SKM-1 treated with dmso at 0.1 percent for 144 hours (cell line): ENCODE results near the gene CD37.
"Not testable (repeated sequence)": the region's sequence is repeated elsewhere in the genome, so short reads cannot be mapped to it uniquely, and the experiment has no call there.

Experiments
- DNase-seq: peaks from one replicate; lab custom pipeline; 2025; ENCODE audit not compliant: unreplicated experiment; lab: John Stamatoyannopoulos, UW

Gene CD37, protein sequence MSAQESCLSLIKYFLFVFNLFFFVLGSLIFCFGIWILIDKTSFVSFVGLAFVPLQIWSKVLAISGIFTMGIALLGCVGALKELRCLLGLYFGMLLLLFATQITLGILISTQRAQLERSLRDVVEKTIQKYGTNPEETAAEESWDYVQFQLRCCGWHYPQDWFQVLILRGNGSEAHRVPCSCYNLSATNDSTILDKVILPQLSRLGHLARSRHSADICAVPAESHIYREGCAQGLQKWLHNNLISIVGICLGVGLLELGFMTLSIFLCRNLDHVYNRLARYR

DNA sequence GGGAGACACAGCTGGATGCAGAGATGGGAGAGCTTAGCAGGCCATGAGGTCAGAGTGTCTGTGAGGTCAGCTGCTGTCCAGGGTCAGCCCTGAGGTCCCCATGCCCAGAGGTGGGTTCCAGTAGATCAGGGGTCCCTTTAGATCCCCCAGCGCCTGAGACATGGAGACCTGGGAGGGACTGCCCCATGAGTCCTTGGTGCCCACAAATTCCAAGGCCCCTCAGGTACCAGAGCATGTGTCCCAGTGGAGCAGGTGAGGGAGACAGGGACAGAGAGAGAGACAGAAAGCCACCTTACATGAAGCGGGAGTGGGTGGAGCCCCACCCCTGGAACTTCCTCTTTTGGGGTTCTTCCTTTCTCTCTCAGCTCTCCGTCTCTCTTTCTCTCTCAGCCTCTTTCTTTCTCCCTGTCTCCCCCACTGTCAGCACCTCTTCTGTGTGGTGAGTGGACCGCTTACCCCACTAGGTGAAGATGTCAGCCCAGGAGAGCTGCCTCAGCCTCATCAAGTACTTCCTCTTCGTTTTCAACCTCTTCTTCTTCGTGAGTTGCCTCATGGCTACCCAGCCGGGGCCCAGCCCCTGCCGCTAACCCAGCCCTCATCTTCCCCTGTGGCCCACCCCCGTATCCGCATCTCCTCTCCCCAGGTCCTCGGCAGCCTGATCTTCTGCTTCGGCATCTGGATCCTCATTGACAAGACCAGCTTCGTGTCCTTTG, at the start of gene CD37:
Gene CD37, plus strand, starts transcription at position 336 of the 713 bp plus-strand sequence. Its CDS starts 135 bp downstream, at position 471.
- DNase-seq, result peak; percentile 38

DNA sequence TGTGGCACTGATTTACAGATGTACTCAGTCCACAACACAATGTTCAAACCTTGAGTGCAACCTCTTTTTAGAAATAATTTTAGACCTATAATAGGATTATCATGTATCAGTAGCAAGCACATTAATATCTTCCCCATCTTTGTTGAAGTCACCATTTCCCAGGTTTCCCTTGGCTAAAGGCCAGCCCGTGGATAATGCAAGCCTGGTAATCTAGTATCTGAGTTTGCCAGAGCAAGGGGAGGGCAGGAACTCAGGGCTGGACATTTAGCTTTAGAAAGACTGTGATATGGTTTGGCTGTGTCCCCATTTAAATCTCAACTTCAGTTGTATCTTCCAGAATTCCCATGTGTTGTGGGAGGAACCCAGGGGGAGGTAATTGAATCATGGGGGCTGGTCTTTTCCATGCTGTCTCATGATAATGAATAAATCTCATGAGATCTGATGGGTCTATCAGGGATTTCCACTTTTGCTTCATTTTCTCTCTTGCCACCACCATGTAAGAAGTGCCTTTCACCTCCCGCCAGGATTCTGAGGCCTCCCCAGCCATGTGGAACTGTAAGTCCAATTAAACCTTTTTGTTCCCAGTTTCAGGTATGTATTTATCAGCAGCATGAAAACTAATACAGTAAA, 48.0 kb upstream of the CD37 start:
- no peak for DNase-seq

DNA sequence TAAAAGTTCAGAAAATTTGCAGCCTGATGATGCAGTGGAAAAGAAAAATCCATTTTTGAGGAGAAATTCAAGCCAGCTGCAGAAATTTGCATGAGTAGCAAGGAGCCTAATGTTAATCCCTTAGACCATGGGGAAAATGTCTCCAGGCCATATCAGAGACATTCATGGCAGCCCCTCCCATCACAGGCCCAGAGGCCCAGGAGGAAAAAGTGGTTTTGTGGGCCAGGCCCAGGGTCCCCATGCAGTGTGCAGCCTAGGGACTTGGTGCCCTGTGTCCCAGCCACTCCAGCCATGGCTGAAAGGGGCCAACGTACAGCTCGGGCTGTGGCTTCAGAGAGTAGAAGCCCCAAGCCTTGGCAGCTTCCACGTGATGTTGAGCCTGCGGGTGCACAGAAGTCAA, 47.0 kb upstream of the CD37 start:
- not testable (repeated sequence) for DNase-seq

DNA sequence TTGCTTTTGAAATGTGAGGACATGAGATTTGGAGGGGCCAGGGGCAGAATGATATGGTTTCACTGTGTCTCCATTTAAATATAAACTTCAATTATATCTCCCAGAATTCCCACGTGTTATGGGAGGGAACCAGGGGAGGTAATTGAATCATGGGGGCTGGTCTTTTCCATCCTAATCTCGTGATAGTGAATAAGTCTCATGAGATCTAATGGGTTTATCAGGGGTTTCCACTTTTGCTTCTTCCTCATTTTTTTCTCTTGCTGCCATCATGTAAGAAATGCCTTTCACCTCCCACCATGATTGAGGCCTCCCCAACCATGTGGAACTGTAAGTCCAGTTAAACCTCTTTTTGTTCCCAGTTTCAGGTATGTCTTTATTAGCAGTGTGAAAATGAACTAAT, 45.9 kb upstream of the CD37 start:
- DNase-seq, result not testable (repeated sequence)

DNA sequence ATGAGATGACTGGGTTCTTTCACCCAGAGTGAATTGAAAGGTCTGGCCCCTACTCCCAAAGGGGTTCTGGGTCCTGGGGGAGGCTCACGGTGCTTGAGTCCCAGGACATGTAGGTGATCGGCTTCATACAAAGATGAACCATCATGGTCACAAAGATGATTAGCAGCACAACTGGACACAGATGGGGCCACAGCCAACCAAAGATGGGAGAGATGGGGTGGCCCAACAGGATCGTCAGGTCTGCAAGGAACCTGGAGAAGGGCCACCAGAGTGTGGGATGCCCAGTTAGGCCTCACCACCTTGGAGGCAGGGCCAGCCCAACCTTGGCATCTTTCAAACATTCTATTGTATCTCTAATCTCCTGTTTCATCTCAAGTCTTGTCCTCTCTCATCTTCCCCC, 44.7 kb upstream of the CD37 start:
- no peak for DNase-seq

DNA sequence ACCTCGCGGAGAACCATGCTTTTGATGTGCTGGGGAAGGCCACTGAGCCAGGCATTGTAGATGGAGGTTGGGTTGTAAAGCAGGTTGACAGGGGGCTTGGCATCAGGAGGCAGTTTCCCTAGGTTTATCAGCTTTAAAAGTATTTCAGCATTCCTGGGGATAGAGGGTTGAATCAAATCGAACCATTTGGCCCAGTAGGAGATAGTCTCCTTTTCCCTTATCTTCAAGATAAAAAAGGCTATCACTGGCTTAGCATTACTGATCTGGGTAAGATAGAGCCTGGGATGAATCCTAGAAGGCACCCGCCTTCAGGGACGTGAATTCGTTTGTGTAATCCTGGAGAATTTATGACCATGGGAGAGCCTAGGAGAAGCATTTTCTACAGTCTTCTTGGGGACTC, 40.8 kb upstream of the CD37 start:
- DNase-seq, result no peak

DNA sequence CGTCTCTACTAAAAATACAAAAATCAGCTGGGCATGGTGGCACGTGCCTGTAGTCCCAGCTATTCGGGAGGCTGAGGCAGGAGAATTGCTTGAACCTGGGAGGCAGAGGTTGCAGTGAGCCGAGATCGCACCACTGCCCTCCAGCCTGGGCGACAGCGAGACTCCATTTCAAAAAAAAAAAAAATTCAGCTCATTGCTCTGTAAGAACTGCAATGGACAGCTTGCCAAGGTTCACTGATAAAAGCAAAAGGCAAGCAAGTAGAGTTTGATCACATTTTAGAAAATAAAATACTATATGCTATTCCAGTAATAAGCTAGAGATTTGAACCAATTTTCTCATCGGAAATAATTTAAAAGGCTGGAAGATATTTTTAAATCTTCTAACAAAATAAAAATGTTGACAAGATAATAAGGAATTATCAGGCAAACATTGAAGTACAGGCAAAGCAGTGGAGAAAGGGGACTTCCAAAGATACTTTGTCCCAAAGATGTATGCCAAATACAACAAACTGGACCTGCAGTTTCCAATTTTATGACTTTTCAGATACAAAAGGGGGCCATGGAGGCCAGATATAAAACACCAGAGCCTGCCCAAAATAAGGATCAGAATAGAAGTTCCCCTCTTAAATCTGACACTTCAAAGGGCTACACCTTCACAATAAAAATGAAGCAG, 39.9 kb upstream of the CD37 start:
- no peak for DNase-seq

DNA sequence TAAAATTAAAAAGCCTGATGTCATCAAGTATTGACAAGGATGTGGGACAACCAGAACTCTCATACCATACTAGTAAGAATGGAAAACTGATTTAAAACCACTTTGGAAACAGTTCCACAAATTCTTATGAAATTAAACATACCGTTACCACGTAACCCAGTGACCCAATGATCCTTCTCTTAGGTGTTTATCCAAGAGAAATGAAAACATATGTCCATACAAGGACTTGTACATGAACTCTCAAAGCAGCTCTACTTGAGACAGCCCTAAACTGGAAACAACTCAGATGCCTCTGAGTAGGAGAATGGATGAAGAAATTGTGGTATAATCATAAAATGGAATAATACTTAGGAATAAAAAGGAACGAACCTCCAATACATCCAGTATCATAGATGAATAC, 37.8 kb upstream of the CD37 start:
- DNase-seq, result no peak

DNA sequence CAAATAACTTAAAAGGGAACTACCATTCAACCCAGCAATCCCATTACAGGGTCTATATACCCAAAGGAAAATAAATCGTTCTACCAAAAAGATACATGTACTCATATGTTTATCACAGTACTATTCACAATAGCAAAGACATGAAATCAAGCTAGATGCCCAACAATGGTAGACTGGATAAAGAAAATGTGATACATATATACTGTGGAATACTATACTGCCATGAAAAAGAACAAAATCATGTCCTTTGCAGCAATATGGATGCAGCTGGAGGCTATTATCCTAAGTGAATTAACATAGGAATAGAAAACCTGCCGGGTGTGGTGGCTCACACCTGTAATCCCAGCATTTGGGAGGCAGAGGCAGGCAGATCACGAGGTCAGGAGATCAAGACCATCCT, 36.6 kb upstream of the CD37 start:
- not testable (repeated sequence) for DNase-seq

DNA sequence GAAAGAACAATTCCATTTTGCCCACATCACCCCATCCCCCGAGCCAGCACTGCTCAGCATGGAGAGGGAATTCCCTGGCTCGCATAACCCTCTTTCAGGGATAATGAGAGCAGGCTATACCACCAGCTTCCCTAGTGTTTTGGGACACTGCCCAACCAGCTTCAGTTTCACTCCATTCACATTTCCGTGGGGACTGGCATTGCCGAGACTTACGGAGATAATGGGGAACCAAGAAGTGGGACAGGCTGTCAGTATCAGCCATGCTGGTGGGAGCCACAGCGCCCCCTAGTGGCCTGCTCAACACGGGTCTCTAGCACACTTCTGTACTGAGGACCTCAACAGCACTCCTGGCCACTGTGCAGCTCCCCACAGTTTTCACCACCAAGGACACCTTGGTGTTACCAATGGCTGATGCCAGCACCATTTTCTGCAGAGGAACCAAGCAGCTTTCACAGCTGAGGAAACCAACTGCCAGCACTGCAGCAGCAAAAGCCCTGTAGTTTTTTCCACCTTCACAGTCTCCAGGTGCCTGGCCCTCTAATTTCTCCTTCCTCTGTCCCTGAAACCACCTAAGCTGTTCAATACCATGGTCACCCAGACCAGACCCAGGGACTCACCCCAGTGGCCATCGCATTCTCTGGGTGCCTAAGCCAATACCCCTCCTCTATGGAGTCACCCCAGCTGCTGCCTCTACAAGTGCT, 33.9 kb upstream of the CD37 start:
- DNase-seq, result peak; percentile 48

DNA sequence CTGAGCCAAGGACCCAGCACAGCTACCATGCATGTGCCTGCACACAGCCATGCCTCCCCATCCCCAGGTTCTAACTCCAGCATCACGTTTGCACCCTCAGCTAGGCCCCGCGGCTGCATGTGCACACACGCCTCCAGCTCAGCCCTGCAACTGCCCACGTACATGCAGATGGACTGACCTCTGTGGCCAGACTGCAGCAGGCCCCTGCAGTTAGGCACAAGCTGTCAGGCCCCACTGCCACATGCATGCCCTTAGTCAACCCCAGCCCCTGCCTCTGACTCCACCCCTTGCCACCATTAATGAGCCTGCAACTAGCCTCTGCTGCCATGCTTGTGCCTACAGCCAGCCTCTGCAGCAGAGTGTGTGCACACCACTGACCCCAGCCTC, 33.3 kb upstream of the CD37 start:
- DNase-seq, result no peak

DNA sequence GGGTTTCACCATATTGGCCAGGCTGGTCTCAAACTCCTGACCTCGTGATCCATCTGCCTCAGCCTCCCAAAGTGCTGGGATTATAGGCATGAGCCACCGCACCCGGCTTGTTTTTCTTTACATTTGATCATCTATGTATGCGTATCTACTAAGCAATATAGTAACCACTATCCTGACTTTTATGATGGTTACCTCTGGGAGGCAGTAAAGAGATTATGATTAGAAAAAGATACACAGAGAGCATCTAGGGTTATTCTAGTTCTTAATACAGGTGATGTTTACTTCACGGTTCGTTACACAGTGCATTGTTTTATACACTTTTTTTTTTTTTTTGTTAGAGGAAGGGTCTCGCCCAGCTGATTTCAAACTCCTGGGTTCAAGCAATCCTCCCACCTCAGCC, 28.5 kb upstream of the CD37 start:
- DNase-seq, result not testable (repeated sequence)

DNA sequence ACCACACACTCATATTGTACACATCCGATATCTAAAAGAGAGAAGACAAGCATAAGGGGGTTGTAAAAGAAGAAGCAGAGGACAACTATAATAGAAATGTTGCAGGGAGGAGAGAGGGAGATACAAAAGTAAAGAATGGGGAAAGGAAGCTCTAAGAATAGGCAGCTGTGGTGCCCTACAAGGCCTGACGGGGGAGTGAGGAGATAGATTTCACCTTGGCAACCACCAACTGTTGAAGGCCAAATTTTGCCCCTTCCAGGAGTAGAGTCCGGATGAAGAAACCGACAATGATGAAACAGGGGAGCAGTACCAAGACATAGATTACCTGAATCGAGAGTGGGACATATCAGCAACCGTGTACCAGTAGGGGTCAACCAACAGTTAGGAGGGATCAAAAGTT, 26.1 kb upstream of the CD37 start:
- no peak for DNase-seq

DNA sequence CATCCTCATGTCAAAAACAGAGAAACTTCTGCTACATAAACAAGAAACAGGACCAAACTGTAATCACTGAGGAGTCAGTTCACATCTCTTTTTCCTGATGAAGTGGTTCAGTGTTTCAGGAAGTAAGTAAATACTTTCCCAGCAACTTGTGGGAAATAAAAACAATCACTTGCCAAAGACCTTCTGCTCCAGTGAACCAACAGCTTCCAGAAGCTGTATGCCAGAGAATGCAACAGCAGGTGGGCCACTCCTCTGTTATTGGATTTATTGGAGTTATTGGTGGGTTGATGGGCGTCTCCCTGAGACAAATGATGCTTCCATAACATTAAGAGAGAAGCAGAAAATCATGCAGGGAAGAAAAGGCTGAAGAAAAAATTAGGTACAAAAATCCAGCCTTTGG, 20.1 kb upstream of the CD37 start:
- no peak for DNase-seq

DNA sequence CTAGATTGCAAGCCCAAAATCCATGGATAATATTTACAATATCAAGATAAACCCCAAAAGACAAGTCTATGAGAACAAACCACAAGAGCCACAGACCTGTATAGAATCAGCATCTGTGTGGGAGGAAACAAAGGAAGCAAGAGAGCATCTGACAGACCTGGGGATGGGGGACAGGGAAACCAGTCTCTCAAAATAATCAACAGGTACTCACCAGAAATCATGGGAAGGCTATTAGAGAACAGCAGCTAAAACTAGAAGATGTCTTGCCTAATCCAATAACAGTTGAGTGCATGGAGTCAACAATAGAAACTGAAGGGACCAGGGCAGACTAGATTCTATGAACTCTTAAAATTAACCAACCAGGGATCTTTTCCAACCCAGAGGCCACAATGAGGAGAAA, 18.9 kb upstream of the CD37 start:
- no peak for DNase-seq

DNA sequence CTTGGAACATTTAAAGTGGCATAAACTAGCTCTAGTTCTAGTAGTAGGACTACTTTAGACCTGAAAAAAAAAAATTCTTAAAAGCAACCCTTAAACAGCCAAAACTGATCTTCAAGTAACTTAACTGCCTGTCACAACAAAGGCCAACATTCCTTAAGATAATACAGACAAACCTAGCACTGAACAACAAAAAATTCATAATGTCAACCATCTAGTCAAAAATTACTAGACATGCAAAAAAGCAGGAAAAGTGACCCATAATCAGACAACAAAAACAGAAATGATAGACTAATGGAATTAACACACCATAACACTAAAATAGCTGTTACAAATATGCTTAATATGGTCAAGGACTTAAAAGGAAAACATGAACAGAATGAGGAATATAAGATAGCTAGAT, 16.9 kb upstream of the CD37 start:
- DNase-seq, result no peak

DNA sequence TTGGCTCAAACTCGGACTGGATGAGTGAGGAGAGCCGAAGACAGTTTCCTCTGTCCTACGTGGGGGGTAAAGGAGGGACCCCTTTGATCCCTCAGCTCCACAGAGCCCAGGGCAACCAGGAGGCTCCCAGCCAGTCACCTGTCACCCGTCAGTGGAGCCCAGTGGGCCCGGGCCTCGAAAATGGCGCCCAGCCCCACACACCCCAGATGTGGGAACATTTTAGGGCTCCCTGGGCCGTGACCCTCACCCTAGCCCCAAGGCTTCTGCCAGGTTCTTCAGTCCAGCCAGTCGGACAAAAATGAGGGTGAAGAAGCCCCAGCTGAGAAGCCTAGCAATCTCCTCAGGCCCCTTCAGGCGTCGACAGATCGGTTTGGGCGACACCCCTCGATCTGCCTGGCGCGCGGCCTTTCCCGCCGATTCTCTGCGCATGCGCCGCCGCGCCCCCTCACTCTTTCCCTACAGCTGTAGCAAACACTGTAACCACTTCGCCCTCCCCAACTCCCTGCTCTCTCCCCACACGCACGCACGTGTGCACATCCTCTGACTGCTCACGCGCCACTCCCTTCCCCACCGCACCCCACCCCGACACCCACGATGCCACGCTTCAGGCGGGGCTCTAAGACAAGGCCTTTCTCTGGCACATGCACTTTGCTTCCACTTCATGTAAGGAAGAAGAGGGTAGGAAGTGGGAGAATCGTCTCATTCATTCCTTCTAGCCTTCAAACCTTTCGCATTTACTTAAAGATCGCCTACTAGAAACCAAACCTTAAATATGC, 10.2 kb upstream of the CD37 start, which contains the start of gene SLC6A16:
Gene SLC6A16, minus strand, starts transcription at position 391 of the 776 bp plus-strand sequence. CDS start 13,844 bp downstream, outside the sequence.
- no peak for DNase-seq

DNA sequence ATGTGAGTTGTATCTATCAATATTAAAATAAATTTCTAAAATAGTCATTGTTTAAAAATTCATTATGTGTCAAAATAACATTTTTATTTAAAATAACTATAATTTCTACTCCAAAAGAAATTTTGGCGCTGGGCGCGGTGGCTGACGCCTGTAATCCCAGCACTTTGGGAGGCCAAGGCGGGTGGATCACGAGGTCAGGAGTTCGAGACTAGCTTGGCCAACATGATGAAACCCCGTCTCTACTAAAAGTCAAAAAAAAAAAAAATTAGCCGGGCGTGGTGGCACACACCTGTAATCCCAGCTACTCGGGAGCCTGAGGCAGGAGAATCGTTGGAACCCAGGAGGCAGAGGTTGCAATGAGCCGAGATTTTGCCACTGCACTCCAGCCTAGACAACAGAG, 9.4 kb upstream of the CD37 start:
- DNase-seq, result not testable (repeated sequence)

DNA sequence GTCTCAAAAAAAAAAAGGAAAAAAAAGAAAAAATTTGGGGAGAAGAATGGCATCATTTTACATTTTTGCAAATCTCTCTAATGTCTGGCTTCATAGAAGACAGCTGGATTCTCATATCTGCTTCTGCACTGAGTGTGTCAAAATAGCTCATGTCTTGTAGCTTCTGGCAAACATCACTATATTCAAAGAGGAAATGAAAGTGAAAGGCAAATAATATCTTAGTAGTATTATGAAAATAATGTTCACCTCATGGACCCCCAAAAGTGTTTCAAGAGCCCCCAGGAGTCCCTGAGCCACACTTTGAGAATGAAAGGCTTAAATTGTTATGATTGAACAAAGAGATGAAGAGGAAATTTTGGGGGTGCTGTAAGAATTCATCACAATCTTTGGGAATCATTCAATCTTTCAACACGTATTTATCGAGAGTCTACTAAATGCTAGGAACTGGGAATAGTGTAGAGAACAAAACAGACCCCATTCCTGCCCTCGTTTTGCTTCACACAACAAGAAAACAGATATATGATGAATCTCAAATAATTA, 9.0 kb upstream of the CD37 start:
- DNase-seq, result no peak
